GM08714 (cell line): Measurements from ENCODE around the gene HIP1.

ENCODE experiments used
- H3K4me3 ChIP-seq: fragments of 200-500 bp; sonication (Bioruptor generic); 2 replicates; pipeline ENCODE4 v1.5.1; 2014; ENCODE audit warnings: mild to moderate bottlenecking, low read length, inconsistent platforms
- ZNF274 ChIP-seq: IDR thresholded peaks from 2 replicates; pipeline ENCODE4 v1.6.1; 2012; ENCODE audit warnings: mild to moderate bottlenecking, low read depth, low read length

Gene HIP1

DNA sequence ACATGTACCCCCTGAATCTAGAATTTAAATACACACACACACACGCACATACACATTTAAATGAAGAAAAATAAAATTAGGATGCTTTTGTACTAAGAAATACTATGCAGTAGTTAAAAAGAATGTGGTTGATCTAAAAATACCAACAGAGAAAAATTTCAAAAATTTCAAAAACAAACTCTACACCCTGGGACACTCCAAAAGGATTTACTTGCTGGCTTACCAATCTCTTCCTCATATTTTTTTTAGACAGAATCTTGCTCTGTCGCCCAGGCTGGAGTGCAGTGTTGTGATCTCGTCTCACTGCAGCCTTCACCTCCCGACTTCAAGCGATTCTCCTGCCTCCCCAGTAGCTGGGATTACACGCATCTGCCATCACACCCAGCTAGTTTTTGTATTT lies 80.9 kb downstream of the HIP1 start:
- H3K4me3 ChIP-seq: no peak overlapping the region
- TF ChIP-seq ZNF274: no peak

DNA sequence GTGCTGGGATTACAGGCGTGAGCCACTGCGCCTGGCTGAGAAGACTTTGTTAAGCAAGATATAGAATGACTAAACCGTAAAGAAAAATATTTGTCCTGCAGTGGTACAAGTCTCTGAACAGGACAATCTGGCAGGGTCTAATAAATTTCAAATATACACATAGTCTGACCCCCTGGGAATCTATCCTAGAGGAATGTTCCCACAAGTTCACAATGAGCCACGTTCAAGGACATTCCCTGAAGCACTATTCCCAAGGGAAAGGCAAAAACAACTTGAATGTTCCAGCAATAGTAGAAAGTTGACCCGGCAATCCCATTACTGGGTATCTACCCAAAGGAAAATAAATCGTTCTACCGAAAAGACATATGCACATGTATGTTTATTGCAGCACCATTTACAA lies 82.0 kb downstream of the HIP1 start:
- no peak for TF ChIP-seq ZNF274
- H3K4me3 ChIP-seq: no peak overlapping the region

DNA sequence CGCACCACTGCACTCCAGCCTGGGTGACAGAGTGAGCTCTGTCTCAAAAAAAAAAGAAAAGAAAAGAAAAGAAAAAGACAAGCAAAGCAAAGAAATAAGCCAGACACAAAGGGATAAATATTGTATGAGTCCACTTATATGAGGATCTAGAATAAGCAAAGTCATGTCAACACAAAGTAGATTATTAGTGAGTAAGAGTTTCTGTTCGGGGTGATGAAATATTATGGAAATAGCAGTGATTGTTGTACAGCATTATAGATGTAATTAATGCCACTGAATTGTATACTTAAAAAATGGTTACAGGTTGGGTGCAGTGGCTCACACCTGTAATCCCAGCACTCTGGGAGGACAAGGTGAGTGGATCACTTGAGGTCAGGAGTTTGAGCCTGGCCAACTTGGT lies 83.2 kb downstream of the HIP1 start:
- H3K4me3 ChIP-seq: no peak overlapping the region
- TF ChIP-seq ZNF274: no peak

DNA sequence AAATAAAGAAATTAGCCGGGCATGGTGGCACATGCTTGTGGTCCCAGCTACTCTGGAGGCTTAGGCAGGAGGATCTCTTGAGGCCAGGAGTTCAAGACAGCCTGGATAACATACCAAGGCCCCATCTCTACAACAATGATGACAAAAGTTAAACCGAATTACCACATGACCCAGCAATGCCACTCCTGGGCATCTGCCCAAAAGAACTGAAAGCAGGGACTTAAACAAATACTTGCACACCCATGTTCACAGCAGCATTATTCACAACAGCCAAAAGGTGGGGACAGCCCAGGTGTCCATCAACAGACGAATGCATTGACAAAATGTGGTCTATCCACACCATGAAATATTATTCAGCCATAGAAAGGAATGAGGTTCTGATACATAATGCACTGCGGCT lies 83.9 kb downstream of the HIP1 start:
- no peak for TF ChIP-seq ZNF274
- no peak overlapping the region for H3K4me3 ChIP-seq

DNA sequence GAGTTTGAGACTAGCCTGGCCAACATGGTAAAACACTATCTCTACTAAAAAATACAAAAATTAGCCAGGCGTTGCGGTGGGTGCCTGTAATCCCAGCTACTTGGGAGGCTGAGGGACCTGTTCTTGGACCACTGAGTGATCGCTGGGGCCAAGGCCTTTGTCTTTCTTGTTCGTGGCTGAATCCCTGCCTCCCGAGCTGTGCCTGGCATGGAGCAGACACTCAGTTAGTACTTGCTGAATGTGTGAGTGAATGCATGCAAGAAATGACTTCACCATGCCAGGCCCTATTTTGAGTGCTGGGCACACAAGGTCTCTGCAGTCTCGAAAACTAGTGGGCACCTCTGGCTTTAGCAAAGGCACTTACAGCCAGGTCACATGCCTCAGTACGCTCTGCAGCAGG lies 85.1 kb downstream of the HIP1 start:
- H3K4me3 ChIP-seq: no peak overlapping the region
- no peak for TF ChIP-seq ZNF274

DNA sequence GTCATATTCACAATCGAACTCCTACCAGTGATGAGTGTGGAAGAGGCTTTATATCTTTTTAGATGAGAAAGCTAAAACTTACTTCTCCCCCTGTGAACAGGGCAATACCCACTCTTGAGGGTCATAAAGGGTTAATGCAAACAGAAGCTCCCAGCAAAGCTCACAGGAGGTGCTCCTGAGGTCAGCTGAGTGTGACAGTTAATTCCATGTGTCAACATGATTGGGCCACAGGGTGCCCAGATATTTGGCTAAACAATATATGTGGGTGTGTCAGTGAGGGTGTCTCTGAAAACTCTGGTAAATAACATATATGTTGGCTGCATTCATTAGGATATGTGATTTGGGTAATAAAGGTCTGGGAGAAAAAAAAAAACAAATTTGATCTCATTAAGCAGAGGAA lies 86.0 kb downstream of the HIP1 start:
- no peak overlapping the region for H3K4me3 ChIP-seq
- no peak for TF ChIP-seq ZNF274

DNA sequence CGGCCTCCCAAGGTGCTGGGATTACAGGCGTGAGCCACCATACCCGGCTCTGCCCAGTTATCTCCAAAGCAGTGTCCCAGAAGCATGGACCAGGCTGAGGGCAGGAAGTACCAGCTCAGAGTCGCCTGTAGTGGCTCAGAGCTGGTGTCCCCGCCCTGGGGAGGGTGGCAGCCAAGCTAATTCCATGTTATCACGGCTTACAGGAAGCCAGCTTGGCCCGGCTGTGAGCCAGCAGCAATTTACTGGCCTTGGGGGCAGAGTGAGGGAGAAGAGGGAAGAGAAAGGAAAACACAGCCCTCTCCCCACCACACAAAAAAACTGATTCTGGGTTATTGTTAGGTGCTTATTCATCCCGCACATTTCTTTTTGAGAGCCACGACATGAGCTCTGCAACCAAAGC lies 88.1 kb downstream of the HIP1 start:
- no peak for TF ChIP-seq ZNF274
- H3K4me3 ChIP-seq: no peak overlapping the region

DNA sequence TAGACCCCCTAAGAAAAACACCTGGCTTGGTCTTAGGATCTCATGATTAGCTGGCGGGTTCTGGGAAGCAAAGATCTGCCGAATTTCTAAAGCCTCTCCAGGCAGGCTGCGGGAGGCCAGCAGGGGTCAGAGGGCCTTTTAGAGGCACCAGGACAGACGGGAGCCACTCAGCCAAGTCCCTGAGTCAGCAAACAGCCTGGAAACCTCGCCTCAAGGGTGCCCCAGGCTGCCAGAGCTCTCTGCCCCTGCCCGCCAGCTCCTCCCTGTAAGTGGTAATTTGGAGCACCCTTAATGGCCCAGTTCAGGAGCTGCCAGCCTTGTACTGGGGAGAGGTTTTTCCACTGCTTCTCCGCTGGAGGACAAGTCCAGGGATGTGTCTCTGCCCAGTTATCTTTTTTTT lies 88.7 kb downstream of the HIP1 start:
- H3K4me3 ChIP-seq: no peak overlapping the region
- no peak for TF ChIP-seq ZNF274

DNA sequence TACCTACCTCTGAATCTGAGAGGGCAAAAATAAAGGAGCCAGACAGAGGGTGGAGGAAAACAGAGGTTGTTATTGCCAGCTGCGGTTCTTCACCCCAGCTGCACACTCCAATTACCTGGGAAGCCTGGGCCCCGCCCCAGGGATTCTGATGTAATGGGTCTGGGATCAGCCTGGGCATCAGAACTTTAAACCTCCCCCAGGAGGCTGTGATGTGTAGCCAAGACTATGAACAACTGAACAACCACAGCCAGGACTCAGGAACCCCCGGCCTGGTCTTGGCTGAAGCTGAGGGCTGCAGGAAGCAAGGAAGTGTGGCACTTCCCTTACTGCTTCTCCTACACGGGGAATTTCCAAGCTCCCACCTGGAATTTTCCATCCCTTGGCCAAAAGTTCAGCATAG lies 89.3 kb downstream of the HIP1 start:
- no peak for TF ChIP-seq ZNF274
- no peak overlapping the region for H3K4me3 ChIP-seq

DNA sequence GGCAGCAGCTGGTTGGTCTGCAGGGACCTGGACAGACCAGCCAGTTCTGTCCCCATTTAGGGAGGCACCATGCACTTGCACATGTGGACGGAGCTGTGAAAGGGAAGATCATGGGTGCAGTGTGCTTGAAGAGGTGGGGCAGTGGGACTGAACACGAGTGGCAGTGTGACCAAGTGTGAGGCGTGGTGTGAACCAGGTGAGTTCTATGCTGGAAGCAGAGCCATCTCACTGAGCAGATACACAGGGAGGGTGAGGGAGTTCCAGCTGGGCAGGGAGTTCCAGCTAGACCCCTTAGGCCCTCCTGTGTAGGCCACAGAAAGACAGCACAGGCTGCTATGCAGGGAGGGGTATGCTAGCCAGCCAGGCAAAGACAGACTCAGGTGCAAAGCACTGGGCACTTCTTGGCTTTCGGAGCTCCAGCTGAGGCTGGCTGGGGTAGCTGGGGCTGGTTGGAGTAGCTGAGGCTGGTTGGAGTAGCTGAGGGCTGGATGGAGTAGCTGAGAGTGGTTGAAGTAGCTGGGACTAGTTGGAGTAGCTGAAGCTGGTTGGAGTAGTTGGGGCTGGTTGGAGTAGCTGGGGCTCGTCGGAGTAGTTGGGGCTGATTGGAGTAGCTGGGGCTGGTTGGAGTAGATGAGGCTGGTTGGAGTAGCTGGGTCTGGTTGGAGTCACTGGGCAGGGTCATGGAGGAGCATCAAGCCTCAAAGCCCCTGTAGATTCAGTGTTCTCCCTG lies 90.9 kb downstream of the HIP1 start:
- H3K4me3 ChIP-seq: no peak overlapping the region
- TF ChIP-seq ZNF274: no peak

DNA sequence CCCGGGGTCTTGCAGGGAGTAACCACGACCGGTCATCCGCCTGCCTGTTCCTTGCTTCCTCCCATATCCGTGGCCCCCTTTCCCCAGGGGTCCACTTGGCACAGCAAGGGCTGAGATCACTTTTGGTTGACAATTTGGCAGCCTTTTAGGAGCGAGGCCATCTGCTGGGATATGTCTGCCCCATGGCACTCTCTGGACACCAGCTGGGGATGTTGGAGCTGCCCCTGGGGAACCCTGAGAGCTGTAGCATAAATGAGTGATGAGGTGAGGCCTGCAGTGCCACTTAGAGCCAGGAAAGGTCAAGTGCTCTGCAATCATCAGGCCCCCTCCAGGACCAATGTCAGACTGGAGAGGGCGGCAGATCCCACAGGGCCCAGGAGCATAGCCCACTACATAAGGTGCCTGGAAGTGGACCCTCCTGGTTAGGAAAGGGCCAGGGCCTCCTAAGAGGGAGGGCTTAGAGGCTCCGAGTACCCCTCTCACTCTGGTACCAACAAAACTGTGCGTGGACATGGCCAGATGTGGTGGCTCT lies 92.1 kb downstream of the HIP1 start:
- TF ChIP-seq ZNF274: no peak
- no peak overlapping the region for H3K4me3 ChIP-seq

DNA sequence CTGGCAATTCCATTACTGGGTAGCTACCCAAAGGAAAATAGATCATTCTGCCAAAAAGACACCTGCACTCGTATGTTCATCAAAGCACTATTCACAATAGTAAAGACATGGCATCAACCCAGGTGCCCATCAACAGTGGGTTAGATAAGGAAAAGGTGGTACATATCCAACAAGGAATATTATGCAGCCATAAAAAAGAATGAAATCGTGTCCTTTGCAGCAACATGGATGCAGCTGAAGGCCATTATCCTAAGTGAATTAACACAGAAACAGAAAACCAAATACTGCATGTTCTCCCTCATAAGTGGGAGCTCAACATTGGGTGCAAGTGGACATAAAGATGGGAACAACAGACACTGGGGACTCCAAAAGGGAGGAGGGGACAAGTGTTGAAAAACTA lies 93.2 kb downstream of the HIP1 start:
- no peak for TF ChIP-seq ZNF274

DNA sequence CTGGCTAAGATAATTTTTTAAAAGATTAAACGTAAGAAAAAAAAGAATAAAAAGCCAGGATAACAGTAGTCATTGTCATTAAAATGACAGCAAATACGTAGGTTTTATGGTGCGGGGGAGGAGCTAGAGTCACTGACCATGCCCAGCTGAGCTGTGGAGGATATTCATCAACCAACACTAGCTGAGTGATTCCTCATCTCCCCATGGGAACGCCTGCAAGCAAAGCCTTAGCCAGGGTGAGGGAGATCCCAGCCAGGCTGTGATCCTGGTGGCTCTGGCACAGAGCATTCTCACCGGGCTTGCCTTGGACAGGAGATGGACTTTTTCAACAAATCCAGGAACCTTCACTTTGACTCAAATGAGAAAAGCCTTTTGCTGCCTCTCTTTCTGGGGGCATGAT lies 94.2 kb downstream of the HIP1 start:
- TF ChIP-seq ZNF274: no peak

More for the DNA sequence above, 93.2 kb downstream of the HIP1 start:
- no peak overlapping the region for H3K4me3 ChIP-seq

DNA sequence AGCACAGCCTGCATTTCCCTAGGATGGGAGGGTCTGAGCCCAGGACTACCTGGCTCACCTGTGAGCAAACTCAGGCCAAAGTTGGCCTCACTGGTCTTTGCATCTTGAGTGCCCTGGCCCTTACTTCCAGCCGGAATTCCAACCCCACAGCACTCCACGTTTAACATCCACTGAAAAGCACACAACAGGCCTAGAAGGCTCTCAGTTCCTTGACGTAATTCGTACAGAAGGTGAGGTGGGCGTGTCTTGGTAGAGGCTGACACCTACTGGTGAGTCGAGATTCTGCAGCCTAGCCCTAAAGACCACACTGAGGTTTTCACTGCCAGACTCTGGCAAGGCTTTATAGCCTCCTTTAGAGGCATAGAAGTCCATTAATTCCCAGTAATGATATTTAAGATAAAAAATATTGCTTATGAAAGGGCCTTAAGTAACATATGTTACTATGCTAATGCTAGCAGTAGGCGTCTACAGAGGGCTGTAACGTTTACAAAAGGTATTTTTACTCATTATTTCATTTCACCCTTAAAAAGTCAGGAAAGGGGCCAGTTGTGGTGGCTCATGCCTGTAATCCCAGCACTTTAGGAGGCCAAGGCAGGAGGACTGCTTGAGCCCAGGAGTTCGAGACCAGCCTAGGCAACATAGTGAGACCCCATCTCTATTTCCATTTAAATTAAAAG lies 95.8 kb downstream of the HIP1 start:
- no peak for TF ChIP-seq ZNF274
- no peak overlapping the region for H3K4me3 ChIP-seq

More for the DNA sequence above, 94.2 kb downstream of the HIP1 start:
- H3K4me3 ChIP-seq: no peak overlapping the region

DNA sequence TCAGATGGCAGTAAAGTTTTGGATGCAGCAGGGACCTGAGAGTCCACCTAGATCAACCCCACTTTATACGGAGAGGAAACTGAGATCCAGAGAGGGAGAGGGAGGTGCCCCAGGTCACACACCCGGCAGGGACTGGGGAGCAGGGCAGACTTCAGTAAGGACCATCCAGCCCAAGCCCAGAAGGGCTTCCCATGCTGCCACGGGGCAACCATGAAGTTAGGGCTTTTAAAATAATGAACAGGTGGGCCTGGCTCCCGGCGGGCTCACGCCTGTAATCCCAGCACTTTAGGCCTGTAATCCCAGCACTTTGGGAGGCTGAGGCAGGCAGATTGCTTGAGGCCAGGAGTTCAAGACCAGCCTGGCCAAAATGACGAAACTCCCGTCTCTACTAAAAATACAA lies 98.5 kb downstream of the HIP1 start:
- no peak for TF ChIP-seq ZNF274
- H3K4me3 ChIP-seq: no peak overlapping the region
